Measurements from ENCODE around the gene CNR2.
"Not testable (repeated sequence)": the region's sequence is repeated elsewhere in the genome, so short reads cannot be mapped to it uniquely, and the experiment has no call there.

Gene CNR2

DNA sequence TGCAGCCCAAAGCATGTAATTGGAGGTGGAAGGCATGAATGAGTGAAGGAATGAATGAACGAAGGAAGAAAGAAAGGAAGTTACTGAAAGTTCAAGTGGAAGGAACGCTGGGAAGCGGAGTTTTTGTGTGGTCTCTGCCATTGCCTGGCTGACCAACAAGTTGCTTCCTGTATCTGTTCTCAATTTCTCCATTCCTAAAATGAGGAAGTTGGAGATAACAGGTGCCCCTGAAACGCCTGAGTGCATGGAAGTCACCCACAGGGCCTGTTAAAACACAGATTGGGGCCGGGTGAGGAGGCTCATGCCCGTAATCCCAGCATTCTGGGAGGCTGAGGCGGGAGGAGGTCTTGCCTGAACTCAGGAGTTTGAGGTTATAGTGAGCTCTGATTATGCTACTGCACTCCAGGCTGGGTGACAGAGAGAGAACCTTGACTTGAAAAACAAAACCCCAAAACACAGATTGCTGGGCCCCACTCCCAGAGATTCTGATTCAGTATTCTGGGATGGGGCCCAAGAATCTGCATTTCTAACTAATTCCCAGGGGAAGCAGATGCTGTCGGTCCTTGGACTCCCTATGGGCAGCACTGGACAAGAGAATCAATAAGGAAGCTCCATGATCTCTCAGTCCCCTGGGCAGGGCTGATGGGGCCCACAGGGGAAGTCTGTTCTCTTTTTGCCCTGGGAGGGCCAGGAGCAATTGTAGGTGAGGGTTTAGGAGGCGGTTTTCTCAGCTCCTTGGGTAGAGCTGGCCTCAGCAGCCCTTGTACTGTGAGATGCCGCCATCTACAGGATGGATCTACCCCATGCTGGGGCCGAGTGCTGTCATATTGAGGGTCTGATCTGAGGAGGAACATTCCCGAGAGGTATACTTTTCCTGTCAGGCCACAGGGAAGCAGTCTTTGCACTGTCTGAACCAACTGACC is 3.3 kb upstream of the CNR2 start:
- peak; percentile 68 to 83 for DNase-seq

DNA sequence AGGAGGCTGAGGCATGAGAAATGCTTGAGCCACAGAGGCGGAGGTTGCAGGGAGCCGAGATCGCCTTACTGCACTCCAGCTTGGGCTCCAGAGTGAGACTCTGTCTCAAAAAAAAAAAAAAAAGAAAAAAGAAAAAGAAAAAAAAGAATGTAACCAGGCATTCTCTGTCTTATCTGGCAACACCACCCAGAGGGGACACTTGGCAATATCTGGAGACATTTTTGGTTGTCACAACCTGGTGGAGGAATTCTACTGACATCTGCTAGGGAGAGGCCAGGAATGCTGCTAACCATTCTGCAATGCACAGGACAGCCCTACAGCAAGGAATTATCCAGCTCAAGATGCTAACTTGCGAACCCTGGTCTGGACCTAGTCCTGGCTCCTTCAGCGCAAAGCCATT is 2.3 kb upstream of the CNR2 start:
- no peak for DNase-seq

DNA sequence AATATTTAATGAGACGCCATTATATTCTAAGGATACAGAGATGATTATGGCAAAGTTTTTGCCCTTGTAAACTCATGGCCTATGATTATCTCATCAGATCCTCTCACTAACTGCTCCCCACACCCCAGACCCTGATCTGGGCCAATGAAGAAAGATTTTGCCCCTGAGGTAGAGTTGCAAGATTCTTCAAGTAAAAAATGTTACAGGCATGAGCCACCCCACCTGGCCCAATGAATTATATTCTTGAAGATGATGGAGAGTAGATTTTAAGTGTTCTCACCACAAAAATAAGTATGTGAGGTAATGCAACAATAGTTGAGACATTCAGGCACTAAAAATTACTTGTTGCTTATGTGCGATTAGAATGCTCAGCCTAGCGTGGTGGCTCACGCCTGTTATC is 1.8 kb upstream of the CNR2 start:
- no peak for DNase-seq

DNA sequence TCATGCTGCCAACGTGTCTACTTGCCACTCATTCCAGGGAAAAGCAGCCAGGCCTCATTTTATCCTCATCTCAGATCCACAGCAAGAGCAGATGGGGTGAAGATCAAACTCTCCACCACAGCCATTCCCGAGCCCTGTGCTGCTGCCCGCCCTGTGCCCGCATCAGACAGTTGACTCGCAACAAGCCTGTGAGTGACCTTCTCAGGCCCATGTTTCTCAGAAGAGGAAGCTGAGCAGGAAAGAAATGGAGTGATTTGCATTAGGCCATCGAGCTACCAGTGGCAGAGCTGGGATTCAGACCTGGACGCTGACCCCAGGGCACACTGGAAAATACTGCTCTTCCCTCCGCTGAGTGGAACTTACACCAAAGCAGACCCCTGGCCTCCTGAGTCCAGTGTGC is 1.2 kb downstream of the CNR2 start:
- no peak for DNase-seq

DNA sequence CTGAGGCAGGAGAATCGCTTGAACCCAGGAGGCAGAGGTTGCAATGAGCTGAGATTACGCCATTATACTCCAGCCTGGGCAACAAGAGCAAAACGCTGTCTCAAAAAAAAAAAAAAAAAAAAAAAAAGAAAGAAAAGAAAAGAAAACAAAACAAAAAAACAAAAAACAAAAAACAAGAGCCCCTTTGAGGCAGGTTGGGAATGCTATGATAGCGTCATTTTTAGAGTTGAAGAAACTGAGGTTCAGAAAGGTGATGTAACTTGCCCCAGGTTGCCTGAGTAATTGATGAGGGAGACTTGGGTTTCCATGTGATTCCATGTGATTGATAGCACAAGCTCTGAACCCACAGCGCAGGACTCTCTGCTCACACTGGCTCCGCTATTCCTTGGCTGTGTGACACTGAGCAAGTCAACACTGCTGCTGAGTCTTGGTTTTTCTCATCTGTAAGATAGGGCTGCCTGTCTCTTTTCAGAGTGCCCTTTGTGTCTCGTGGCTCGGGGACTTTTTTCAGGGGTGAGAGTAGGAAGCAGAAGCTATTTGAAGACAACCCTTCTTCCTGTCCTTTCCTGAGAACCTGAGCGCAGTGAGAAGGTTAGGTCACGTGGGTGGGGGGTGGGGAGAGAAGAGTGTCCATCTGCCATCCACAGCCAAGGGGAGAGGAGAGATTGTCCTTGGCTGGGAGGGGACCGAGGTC is 2.5 kb downstream of the CNR2 start:
- peak; percentile 38 to 59 for DNase-seq

DNA sequence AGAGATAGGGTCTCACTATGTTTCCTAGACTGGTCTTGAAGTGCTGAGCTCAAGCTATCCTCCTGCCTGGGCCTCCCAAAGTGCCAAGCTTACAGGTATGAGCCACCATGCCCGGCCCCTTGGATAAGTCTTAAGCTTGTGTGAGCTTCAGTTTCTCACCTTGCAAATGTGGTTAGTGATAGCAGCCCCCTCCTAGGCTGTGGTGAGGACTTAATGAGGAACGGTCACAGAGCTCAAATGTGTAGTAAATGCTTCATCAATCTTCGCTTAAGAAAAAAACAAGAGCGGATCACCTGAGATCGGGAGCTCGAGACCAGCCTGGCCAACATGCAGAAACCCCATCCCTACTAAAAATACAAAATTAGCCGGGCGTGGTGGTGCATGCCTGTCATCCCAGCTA is 3.0 kb downstream of the CNR2 start:
- DNase-seq = no peak

DNA sequence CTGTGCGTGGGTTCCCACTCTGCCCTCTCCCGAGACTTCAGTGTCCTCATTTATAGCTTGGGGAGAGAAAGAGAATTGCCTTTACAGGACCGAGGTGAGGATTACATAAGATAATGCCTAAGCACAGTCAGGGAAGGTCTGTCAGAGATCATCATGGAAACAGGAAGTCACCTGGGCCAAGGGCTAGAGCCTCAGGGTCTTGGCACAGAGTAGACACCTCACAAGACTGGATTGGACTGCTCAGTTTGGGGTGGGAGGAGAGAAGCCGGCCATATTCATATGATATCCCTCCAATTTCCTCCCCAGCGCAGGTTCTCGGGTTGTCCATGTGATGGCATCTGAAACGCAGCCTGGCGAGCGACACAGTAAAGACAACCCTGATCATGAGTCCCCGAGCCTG is 3.8 kb downstream of the CNR2 start:
- no peak for DNase-seq

DNA sequence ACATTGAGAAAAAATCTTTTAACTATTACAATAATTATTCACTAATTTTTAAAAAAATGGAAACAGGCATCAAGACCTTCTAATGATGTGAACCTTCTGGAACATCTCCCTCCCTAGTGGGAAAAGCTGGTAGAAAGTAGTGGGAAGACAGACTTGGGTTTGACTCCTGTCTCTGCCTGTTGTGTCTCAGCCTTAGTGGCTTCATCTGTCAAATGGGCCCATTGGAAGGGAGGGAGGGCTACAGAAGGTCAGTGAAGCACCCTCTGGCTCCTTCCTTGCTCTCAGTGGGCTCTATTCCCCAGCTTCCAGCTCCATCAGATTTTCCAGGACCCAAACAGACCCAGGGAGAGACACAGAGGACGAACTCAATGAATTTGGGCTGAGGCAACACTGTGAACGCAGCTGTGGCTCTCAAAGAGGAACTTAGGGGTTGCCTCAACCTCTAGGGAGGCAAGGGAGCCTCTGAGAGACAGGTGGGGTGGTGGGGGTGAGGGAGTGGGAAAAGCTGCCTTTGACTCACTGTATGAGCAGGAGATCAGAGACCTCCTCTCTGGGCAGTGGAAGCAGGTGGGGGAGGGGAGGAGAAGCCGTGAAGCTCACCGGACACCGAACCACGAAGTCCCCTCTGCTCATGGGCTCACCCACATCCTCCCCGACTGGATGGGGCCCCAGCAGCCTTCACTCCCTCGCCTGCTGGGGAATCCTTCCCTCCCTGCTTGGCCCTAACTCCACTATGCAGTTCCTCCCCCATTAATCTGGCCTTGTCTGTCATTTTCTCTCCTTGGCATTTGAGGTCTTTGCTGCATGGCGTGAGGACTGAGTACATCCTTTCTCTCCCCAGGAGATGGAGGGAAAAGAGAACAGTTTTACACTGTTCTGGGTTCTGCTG is 4.5 kb downstream of the CNR2 start:
- peak; percentile 36 to 59 for DNase-seq

DNA sequence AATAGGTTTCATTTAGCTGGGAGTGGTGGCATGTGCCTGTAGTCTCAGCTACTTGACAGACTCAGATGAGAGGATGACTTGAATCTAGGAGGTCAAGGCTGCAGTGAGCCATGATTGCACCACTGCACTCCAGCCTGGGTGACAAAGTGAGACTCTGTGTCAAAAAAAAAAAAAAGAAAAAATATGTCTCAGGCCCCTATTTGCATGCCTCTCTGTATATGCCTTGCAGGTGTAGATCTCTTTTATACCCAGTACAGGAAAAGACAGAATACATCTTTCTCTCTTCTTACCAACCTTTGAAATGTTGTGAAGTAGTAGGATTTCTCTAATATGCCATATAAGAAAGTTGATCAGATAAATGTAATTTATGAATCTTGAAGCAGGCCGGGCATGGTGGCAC is 6.4 kb downstream of the CNR2 start:
- DNase-seq = no peak

DNA sequence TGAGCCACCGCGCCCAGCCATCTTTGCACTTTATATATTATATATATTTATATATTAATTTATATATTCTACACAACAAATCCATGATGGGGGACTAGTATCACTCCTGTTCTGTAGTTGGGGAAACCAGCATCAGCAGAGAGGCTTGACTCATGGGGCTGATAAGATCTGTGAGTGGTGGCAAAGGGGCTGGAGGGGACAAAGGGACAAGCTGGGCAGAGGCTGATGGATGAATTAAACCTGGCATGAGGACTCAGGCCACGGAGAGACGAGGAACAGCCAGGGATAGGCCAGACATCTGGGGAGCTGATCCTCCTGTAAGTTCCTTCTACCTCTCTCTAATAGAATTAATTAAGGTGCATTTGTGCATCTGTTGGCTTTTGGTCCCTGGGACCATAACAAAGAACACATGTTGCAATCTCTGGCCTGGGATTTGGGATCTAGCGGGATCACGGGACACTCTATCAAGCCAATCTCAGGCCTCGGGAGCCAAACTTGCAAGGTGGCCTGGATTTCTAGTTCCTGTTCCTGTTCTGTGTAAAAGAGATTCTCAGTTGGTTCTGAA is 7.6 kb downstream of the CNR2 start:
- no peak for DNase-seq

DNA sequence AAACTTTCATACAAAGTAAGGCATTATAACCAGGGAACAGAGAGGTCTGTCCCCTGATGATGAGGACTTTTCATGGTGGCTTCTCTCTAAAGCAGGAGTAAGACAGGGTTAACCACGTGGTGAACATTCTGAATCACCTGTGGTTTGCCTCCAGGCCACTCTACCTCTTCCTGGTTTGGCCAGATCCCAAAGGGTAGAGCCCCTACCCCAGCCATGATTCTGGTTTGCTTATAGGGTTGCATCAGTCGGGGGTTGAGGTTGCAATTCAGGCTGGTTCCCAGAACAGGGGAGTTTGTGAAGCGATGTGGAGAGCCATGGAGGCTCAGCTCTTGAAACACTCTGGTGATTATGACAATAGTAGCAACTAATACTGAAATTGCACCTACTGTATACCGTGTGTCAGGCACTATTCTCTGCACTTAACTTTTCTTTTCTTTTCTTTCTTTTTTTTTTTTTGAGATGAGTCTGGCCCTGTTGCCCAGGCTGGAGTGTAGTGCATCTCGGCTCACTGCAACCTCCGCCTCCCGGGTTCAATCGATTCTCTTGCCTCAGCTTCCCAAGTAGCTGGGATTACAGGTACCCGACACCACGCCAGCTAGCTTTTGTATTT is 8.3 kb downstream of the CNR2 start:
- no peak for DNase-seq

DNA sequence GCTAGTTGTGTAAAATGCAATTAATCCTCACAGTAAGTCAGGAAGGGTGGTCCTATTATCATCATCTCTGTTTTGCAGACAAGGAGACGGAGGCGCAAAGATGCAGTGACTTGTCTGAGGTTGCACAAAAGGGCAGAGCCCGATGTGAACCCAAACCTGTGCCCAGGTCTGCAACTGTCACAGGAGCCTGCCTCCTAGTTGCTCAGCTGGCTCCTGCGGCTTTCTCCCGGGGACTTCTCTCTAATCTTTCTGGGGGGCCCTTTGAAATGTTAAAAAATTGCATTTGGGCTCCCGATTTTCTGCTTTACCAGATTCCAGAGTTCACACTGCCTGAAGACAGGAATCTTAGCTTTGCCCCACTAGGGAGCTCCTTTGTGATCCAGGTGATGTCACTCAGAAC is 9.4 kb downstream of the CNR2 start:
- DNase-seq = no peak

DNA sequence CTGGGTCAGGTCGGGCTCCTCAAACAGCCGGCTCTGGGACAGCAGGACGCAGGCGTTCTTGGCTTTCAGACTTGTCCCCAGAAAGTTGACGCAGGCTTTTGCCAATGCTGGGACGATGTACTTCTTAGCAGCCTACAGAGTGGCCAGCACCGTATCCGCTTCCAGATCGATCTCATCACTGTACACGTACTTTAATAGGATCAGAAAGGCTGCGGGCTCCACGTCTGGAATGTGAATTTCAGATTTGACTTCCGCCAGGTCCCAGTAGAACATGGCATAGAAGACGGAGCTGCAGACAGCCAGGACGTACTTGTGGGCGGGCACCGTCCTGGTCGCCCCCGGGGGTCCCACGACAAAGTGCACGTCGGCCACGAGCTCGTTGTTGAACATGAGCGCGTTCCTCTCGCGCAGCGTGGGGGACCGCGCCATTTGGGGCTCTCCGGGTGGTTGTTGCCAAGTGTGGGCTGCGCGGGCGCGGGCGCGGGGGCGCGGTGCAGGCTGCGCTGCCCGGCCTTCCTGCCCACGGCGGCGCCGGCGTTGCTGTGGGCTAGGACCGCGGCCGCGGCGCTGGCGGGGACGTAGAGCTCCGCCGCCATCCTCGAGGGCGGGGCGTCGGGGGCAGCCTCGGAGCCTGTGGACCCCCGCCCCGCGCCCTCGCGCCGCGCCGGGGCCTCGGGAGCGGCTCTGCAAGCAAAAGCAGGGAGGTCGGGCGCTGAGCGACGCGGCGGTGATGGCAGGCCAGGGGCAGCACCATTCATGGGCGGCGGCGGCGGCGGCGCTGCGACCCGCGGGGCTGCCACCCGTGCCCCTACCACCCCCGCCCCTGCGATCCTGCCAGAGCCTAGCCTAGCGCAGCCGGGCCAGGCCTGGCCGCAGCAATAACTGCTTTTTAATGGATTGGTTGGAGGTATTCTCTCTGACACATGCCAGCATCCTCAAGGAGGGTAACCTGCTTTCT is 10.6 kb downstream of the CNR2 start:
- no peak for DNase-seq

DNA sequence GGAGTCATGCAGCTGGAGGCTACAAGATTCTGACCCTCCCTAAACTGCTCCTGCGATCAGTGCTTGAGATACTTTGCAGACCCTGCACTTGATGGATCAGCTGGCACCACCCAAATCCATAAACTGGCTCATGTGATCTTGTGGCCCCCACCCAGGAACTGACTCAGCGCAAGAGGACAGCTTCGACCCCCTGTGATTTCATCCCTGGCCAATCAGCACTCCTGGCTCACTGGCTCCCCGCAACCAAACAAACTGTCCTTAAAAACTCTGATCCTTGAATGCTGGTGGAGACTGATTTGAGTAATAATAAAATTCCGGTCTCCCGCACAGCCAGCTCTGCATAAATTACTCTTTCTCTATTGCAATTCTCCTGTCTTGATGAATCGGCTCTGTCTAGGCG is 13.1 kb downstream of the CNR2 start:
- not testable (repeated sequence) for DNase-seq

DNA sequence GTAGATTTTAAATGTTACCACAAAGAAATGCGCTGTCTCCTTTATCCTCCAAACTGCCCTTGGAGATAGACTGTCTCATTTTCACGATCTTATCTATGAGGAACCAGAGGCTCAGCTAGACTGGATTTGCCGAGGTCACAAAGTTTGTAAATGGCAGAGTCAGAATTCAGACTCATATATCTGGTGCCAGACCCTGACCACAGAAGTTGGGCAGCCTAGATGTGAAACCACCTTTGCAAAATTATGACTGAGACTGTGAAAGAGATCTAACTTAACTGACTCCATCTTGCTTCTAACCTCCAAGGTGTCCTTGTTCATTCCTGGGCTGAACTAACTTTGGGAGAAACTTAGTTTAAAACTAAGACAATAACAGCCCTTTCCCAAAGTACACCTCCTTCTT is 14.1 kb downstream of the CNR2 start:
- no peak for DNase-seq

DNA sequence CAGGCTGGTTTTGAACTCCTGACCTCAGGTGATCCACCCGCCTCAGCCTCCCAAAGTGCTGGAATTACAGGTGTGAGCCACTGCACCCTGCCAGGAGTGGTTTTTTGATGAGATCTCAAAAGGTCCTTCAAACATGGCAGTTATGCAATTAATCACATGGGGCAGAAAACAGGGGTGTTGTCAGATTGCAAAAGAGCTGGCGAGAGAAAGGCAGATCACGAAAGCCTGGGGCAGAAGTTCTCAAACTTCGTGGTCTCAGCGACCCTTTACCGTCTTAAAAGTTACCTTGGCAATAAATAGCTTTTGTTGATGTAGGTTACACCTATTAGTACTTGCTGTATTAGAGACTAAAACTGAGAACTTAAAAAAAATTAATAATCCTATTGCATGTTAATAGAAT is 16.1 kb downstream of the CNR2 start:
- DNase-seq = no peak

DNA sequence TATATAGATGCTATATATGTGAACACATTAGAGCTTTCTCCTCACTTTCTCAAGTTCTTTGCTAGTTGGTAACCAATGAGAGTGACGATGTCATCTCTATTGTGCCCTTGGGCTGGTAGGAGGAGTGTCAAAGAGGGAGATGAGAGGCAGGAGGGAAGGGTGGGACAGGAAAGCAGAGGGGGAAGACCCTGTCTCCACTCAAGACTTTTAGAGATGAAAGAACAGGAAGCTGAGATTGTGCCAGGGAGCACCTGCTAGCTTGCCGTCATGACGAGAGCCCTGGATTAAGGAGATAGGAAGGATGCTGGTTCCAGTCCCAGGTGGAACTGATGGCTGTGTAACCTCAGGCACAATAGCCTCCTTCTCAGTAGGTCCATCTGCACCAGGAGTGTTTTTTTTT is 16.7 kb downstream of the CNR2 start:
- peak in 1 of 2 donors; percentile 16 for DNase-seq

DNA sequence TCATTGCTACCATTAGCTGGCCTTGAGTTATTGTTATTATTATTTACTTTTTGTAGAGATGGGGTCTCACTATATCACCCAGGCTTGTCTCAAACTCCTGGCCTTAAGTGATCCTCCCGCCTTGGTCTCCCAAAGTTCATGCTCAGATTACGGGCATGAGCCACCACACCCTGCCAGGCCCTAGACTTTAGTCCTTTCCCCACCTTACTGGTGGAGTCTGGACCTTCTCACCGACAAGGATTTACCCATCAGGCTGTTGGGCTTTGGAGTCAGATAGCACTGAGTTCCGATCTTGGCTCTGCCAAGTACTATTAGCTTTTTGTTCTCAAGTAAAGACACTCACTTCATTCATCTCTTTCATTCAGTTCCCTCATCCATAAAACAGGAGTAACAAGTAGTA is 17.2 kb downstream of the CNR2 start:
- DNase-seq = no peak

DNA sequence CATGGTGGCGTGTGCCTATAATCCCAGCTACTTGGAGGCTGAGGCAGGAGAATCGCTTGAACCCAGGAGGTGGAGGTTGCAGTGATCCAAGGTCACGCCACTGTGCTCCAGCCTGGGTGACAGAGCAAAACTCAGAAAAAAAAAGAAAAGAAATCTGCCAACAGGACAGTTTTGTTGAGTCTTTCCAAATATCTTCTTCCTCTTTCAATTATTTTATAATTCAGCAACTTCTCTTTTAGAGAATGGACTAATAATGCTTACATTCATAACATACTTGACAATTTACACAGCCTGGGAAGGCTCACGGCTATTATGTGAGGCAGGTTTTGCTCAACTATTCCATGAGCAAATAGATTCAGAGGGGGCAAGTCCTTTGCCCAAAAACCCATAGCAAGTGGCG is 18.1 kb downstream of the CNR2 start:
- DNase-seq = no peak

DNA sequence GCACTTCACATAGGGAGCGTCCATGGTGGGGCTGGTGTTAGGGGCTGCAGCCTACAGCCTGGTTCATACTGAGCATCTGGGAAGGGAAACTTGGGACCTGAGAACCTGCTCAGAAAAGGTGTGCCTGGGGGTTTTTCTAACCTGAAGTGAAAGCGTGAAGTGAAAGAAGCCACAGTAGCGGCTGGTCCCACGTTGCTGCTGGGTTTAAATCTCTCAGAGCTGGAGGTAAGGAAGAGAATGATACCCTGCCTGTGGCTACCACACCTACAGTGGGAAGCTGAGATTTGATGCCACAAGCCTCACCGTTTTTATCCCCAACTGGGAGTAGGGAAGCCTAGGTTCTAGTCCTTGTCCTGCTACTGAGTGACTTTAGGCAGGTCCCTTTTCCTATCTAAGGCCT is 24.1 kb downstream of the CNR2 start:
- DNase-seq = no peak

DNA sequence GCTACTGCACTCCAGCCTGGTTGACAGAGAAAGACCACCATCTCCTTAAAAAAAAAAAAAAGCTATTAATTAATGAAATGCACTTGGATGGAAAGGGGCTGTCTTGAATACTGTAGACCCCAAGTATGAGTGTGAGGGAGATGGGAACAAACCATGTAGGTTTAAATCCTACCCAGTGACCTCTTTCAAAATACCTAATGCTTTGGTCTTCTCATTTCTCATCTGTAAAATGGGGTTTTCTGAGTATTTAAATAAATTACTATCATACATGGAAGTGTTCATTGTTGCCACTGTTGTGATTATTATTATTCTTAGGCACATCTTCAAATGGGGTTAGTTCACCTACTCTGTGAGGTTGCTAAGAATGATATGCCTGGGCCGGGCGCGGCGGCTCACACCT is 27.9 kb downstream of the CNR2 start:
- DNase-seq = no peak

Data from CD4-positive, alpha-beta T cell treated with Interleukin-4 for 1 hour (primary cell).